ENCODE data around the gene SLC13A5.
A peak's percentile ranks its signal among the peaks of the same experiment; 100 is the strongest.
"Not testable (repeated sequence)": the region's sequence is repeated elsewhere in the genome, so short reads cannot be mapped to it uniquely, and the experiment has no call there.

The SLC13A5 gene

GRCh38 chr17:6710317-6710716 lies 2.9 kb downstream of the SLC13A5 start:
- DNase-seq: no peak

- DNase-seq: no peak
These were observed 4.7 kb downstream of the SLC13A5 start for GRCh38 chr17:6708357-6708961.

- no peak for DNase-seq
These were observed 6.2 kb downstream of the SLC13A5 start for GRCh38 chr17:6706996-6707395.

GRCh38 chr17:6706499-6706898 lies 6.7 kb downstream of the SLC13A5 start:
- DNase-seq: no peak

GRCh38 chr17:6704470-6705052 lies 8.6 kb downstream of the SLC13A5 start:
- no peak for DNase-seq

- DNase-seq: no peak
These were observed 9.4 kb downstream of the SLC13A5 start for GRCh38 chr17:6703751-6704150.

GRCh38 chr17:6702567-6703215 lies 10.5 kb downstream of the SLC13A5 start:
- no peak for DNase-seq

GRCh38 chr17:6701719-6702118 lies 11.4 kb downstream of the SLC13A5 start:
- DNase-seq: peak; percentile 5

GRCh38 chr17:6700948-6701307 lies 12.2 kb downstream of the SLC13A5 start:
- DNase-seq: no peak

GRCh38 chr17:6699997-6700947 lies 12.9 kb downstream of the SLC13A5 start:
- no peak for DNase-seq

GRCh38 chr17:6698004-6698403 lies 15.2 kb downstream of the SLC13A5 start:
- DNase-seq: no peak

- DNase-seq: no peak
These were observed 16.3 kb downstream of the SLC13A5 start for GRCh38 chr17:6696906-6697305.

GRCh38 chr17:6695565-6695964 lies 17.6 kb downstream of the SLC13A5 start:
- no peak for DNase-seq

- no peak for DNase-seq
These were observed 18.1 kb downstream of the SLC13A5 start for GRCh38 chr17:6695051-6695450.

GRCh38 chr17:6691958-6692357 lies 21.2 kb downstream of the SLC13A5 start:
- not testable (repeated sequence) for DNase-seq

- DNase-seq: no peak
These were observed 21.6 kb downstream of the SLC13A5 start for GRCh38 chr17:6691546-6691945.

- no peak for DNase-seq
These were observed 22.5 kb downstream of the SLC13A5 start for GRCh38 chr17:6690641-6691040.

GRCh38 chr17:6688944-6689343 lies 24.2 kb downstream of the SLC13A5 start:
- no peak for DNase-seq

GRCh38 chr17:6686026-6686425 lies 27.1 kb downstream of the SLC13A5 start:
- DNase-seq: no peak

- no peak for DNase-seq
These were observed 28.0 kb downstream of the SLC13A5 start for GRCh38 chr17:6684881-6685767.

- DNase-seq: no peak
These were observed 28.7 kb downstream of the SLC13A5 start for GRCh38 chr17:6684460-6684783.

GRCh38 chr17:6683730-6684459 lies 29.3 kb downstream of the SLC13A5 start:
- DNase-seq: no peak
